Gastroesophageal sphincter (tissue), 3 donors: ENCODE results near the gene PHRF1.

Source experiments
- CTCF ChIP-seq, 4 experiments: fragments of 200-600 bp in 2 of 4; fragments of 450-650 bp in 2 of 4; sonication (generic) in 1 of 4; IDR thresholded peaks; one replicate each; pipeline ENCODE4 v1.5.1; 2017 to 2019; ENCODE audit warnings: antibody characterized with exemption in 4 of 4, mild to moderate bottlenecking in 2 of 4, moderate library complexity in 2 of 4
- POLR2A ChIP-seq, 2 donors: fragments of 450-650 bp; IDR thresholded peaks; one replicate each; pipeline ENCODE4 v1.6.1; 2017; ENCODE audit warnings: antibody characterized with exemption in 2 of 2, mild to moderate bottlenecking in 2 of 2, moderate library complexity in 1 of 2
- POLR2AphosphoS5 ChIP-seq: sonication (generic); formaldehyde crosslinking; IDR thresholded peaks from one replicate; pipeline ENCODE4 v1.6.1; 2017; ENCODE audit warnings: antibody characterized with exemption

- TF ChIP-seq POLR2AphosphoS5 (no peak), CTCF (IDR thresholded peaks at IDR 0.05) (no peak), POLR2A (IDR thresholded peaks at IDR 0.05) (no peak)
Measured at GRCh38 chr11:534396-535209, 41.7 kb upstream of the PHRF1 start.
